GM18858 (cell line): ENCODE data around the gene CCDC30.
A peak's percentile ranks its signal among the peaks of the same experiment; 100 is the strongest.

Experiments used
- ATAC-seq: cut with Tn5 transposase; IDR thresholded peaks from one replicate; pipeline ENCODE4 v1.9.1; 2021; ENCODE audit not compliant: unreplicated experiment

CCDC30 gene

GRCh38 chr1:42462828-42463763 lies at the start of gene CCDC30:
TSS of gene CCDC30 (plus strand) at chr1:42463286. CDS start at chr1:42480552, 17,266 bp downstream.
- ATAC-seq, result peak; percentile 93

GRCh38 chr1:42414551-42415496 lies 48.3 kb upstream of the CCDC30 start:
- ATAC-seq, result no peak

GRCh38 chr1:42417166-42417565 lies 45.9 kb upstream of the CCDC30 start:
- ATAC-seq, result no peak

GRCh38 chr1:42418516-42418915 lies 44.6 kb upstream of the CCDC30 start:
- ATAC-seq, result no peak

GRCh38 chr1:42419126-42419821 lies 43.8 kb upstream of the CCDC30 start:
- no peak for ATAC-seq

GRCh38 chr1:42420121-42420520 lies 43.0 kb upstream of the CCDC30 start:
- no peak for ATAC-seq

GRCh38 chr1:42420911-42421585 lies 42.0 kb upstream of the CCDC30 start:
- ATAC-seq, result no peak

- ATAC-seq, result no peak
These were observed 40.3 kb upstream of the CCDC30 start for GRCh38 chr1:42422737-42423136.

- no peak for ATAC-seq
These were observed 39.4 kb upstream of the CCDC30 start for GRCh38 chr1:42423681-42424080.

GRCh38 chr1:42424201-42424600 lies 38.9 kb upstream of the CCDC30 start:
- no peak for ATAC-seq

GRCh38 chr1:42427240-42427639 lies 35.8 kb upstream of the CCDC30 start:
- ATAC-seq, result no peak

GRCh38 chr1:42429603-42430002 lies 33.5 kb upstream of the CCDC30 start:
- no peak for ATAC-seq

GRCh38 chr1:42430286-42431135 lies 32.6 kb upstream of the CCDC30 start:
- no peak for ATAC-seq

- no peak for ATAC-seq
These were observed 31.6 kb upstream of the CCDC30 start for GRCh38 chr1:42431514-42431913.

- no peak for ATAC-seq
These were observed 30.4 kb upstream of the CCDC30 start for GRCh38 chr1:42432714-42433113.

- no peak for ATAC-seq
These were observed 29.7 kb upstream of the CCDC30 start for GRCh38 chr1:42433369-42433768.

- no peak for ATAC-seq
These were observed 28.7 kb upstream of the CCDC30 start for GRCh38 chr1:42434340-42434739.

GRCh38 chr1:42439940-42440339 lies 23.1 kb upstream of the CCDC30 start:
- no peak for ATAC-seq

- ATAC-seq, result no peak
These were observed 20.4 kb upstream of the CCDC30 start for GRCh38 chr1:42442662-42443061.

GRCh38 chr1:42449256-42449655 lies 13.8 kb upstream of the CCDC30 start:
- no peak for ATAC-seq
